ENCODE data around the gene CNGA3. TPM values are rescaled to one million over a fixed set of nuclear protein-coding genes. Genes with fewer than 3 reads are reported as not detected.

The CNGA3 gene
- total and polyA plus RNA-seq, 10 of the 15 experiments (the other 5 are each of a cell fraction or from before 2014, with no cell fraction given), result not detected

DNA sequence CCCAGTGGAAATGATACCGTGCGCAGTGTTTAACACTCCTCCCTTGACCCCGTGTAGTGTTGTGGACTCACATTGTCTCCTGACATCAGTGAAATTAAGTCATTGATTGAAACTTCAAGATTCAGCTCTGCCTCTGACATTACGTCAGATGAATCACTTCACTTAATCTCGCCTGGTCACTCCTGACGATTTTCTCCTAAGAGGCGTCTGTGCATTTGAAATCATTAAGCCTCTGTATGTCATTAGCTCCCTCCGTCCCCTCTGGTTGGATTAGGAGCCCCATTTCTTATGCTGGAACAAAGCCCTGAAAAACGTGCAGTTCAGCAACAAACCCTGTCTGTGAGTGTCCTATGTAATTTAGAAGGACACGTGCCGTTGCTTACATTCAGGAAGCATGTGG lies 36.7 kb upstream of the CNGA3 start (continued):
- TF ChIP-seq, protein P1, sequence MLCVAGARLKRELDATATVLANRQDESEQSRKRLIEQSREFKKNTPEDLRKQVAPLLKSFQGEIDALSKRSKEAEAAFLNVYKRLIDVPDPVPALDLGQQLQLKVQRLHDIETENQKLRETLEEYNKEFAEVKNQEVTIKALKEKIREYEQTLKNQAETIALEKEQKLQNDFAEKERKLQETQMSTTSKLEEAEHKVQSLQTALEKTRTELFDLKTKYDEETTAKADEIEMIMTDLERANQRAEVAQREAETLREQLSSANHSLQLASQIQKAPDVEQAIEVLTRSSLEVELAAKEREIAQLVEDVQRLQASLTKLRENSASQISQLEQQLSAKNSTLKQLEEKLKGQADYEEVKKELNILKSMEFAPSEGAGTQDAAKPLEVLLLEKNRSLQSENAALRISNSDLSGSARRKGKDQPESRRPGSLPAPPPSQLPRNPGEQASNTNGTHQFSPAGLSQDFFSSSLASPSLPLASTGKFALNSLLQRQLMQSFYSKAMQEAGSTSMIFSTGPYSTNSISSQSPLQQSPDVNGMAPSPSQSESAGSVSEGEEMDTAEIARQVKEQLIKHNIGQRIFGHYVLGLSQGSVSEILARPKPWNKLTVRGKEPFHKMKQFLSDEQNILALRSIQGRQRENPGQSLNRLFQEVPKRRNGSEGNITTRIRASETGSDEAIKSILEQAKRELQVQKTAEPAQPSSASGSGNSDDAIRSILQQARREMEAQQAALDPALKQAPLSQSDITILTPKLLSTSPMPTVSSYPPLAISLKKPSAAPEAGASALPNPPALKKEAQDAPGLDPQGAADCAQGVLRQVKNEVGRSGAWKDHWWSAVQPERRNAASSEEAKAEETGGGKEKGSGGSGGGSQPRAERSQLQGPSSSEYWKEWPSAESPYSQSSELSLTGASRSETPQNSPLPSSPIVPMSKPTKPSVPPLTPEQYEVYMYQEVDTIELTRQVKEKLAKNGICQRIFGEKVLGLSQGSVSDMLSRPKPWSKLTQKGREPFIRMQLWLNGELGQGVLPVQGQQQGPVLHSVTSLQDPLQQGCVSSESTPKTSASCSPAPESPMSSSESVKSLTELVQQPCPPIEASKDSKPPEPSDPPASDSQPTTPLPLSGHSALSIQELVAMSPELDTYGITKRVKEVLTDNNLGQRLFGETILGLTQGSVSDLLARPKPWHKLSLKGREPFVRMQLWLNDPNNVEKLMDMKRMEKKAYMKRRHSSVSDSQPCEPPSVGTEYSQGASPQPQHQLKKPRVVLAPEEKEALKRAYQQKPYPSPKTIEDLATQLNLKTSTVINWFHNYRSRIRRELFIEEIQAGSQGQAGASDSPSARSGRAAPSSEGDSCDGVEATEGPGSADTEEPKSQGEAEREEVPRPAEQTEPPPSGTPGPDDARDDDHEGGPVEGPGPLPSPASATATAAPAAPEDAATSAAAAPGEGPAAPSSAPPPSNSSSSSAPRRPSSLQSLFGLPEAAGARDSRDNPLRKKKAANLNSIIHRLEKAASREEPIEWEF (IDR thresholded peaks at IDR 0.05; ENCODE audit: insufficient replicate concordance, low read depth, low read length), result no peak
- TF ChIP-seq IKZF2 (IDR thresholded peaks at IDR 0.05) (no peak), SMC3 (IDR thresholded peaks at IDR 0.05; ENCODE audit: borderline replicate concordance, low read length) (no peak), CEBPB (IDR thresholded peaks at IDR 0.05; ENCODE audit: borderline replicate concordance in 1 of 2, low read depth in 2 of 2, low read length in 2 of 2) (no peak), SIX5 (IDR thresholded peaks at IDR 0.05; ENCODE audit: low read depth, low read length, severe bottlenecking) (no peak), FOS (IDR thresholded peaks at IDR 0.05; ENCODE audit: borderline replicate concordance, extremely low read depth, insufficient read length) (no peak)

DNA sequence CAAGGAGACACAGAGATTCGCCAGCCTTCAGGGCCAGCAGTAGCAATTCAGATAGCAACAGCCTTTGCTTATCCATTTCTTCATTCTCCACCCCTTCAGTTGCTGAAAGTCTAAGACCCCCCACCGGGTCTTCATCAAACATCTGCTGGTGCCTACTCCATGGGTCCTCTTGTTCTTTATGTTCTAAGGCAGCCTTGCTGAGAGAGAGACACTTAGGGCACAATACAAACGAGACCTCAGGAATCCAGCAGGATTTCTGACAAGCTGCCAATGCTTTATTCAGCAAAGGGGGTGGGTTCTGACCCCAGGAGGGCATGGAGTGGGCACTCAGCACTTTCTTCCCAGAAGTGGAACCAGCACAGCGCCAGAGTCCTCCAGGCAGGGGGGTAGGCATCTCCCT lies 36.2 kb upstream of the CNGA3 start:
- H3K36me3 ChIP-seq (ENCODE audit: control insufficient read depth in 2 of 2, insufficient read depth in 2 of 2, low read length in 1 of 2), result no peaks in the 10 kb centered on the region
- H2AFZ ChIP-seq (ENCODE audit: control insufficient read depth, low read depth, low read length), result no peak overlapping the region
- ATAC-seq (no peak), FAIRE-seq (no peak), DNase-seq (ENCODE audit: low read depth, low spot score) (no peak)
- intact Hi-C loops (cut with micrococcal nuclease; ENCODE audit: unreplicated experiment), result no loop called here
- SMC1A ChIA-PET (ENCODE audit: uncharacterized antibody, unreplicated experiment), result no interaction called here
- in situ Hi-C loops (cut with MboI), result no loop called here
- POLR2A ChIA-PET, result no interaction called here
- H3K27me3 ChIP-seq (replicated peaks in 1 of 2; ENCODE audit: control insufficient read depth in 2 of 2, insufficient read depth in 2 of 2, low read length in 1 of 2), result peaks cover 2 to 7% of the 10 kb centered on the region in 2 experiments; a peak in 3 of 4 replicates
- no peaks in the 10 kb centered on the region for H3K9me3 ChIP-seq (replicated peaks; ENCODE audit: control insufficient read depth, insufficient read depth, low read length)
- H3K9ac ChIP-seq (ENCODE audit: control insufficient read depth, insufficient read depth, low read length), result no peak overlapping the region
- H4K20me1 ChIP-seq (ENCODE audit: control insufficient read depth, insufficient read depth), result no peaks in the 10 kb centered on the region
- H3K79me2 ChIP-seq (ENCODE audit: control insufficient read depth, insufficient read depth, low read length), result no peaks in the 10 kb centered on the region
- no peak overlapping the region for H3K27ac ChIP-seq (ENCODE audit: control insufficient read depth, insufficient read depth)
- no TSS peak for BruUV-seq (replicated peaks)
- WGBS (ENCODE audit: insufficient coverage, insufficient replicate concordance, low lambda C conversion rate, missing lambda C conversion rate), result 8% methylated on average over 4 of the region's 4 CpGs
- CTCF ChIA-PET, result no interaction called here
- H3K4me2 ChIP-seq (ENCODE audit: control insufficient read depth, insufficient read depth), result no peak overlapping the region
- RAD21 ChIA-PET (ENCODE audit: unreplicated experiment), result no interaction called here
- no peak overlapping the region for H3K4me3 ChIP-seq
- no peaks in the 10 kb centered on the region for H3K4me1 ChIP-seq (ENCODE audit: control insufficient read depth, insufficient read depth, low read length)
- TF ChIP-seq CREM (IDR thresholded peaks at IDR 0.05; ENCODE audit: low read depth), result no peak
- TF ChIP-seq SP1 (IDR thresholded peaks at IDR 0.05; ENCODE audit: low read depth, low read length), result no peak
- no peak for TF ChIP-seq YY1 (IDR thresholded peaks at IDR 0.05; ENCODE audit: low read depth, low read length)
- no peak for TF ChIP-seq MEF2A (IDR thresholded peaks at IDR 0.05; ENCODE audit: insufficient read depth, low read depth, low read length)
- TF ChIP-seq, protein P2, sequence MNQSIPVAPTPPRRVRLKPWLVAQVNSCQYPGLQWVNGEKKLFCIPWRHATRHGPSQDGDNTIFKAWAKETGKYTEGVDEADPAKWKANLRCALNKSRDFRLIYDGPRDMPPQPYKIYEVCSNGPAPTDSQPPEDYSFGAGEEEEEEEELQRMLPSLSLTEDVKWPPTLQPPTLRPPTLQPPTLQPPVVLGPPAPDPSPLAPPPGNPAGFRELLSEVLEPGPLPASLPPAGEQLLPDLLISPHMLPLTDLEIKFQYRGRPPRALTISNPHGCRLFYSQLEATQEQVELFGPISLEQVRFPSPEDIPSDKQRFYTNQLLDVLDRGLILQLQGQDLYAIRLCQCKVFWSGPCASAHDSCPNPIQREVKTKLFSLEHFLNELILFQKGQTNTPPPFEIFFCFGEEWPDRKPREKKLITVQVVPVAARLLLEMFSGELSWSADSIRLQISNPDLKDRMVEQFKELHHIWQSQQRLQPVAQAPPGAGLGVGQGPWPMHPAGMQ (IDR thresholded peaks at IDR 0.05; ENCODE audit: borderline replicate concordance), result no peak
- TF ChIP-seq, protein P3, sequence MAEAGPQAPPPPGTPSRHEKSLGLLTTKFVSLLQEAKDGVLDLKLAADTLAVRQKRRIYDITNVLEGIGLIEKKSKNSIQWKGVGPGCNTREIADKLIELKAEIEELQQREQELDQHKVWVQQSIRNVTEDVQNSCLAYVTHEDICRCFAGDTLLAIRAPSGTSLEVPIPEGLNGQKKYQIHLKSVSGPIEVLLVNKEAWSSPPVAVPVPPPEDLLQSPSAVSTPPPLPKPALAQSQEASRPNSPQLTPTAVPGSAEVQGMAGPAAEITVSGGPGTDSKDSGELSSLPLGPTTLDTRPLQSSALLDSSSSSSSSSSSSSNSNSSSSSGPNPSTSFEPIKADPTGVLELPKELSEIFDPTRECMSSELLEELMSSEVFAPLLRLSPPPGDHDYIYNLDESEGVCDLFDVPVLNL (IDR thresholded peaks at IDR 0.05; ENCODE audit: low read depth, low read length), result no peak
- no peak for TF ChIP-seq ZNF384 (IDR thresholded peaks at IDR 0.05; ENCODE audit: borderline replicate concordance, low read depth, low read length)
- TF ChIP-seq RB1 (IDR thresholded peaks at IDR 0.05; ENCODE audit: borderline replicate concordance), result no peak
- TF ChIP-seq STAT3 (IDR thresholded peaks at IDR 0.05; ENCODE audit: low read depth, low read length), result no peak
